DMS53 treated with DMSO at 0.1 percent for 48 hours (cell line): ENCODE measurements around the gene LRRC58.

ENCODE experiments used
- DNase-seq: peaks from one replicate; lab custom pipeline; 2025; ENCODE audit not compliant: unreplicated experiment; lab: John Stamatoyannopoulos, UW

LRRC58 gene

DNA sequence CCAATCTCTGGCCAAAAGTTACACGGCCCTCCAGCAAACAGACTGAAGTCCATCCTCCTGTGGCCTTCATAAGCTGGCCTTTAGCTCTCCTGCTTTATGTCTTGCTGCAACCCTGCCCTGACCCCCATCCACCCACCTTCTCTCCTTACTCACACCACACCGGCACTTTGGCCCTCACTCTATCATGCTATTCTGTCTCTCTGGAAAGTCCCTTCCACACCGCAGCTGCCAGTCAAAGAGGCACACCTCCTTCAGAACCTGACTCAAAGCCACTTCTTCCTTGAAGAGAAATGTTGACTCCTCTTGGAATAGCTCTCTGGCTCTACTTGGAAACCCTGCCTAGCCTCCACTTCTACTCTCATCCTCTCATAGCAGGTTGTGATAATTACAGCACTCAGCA is 68.6 kb downstream of the LRRC58 start:
- no peak for DNase-seq

DNA sequence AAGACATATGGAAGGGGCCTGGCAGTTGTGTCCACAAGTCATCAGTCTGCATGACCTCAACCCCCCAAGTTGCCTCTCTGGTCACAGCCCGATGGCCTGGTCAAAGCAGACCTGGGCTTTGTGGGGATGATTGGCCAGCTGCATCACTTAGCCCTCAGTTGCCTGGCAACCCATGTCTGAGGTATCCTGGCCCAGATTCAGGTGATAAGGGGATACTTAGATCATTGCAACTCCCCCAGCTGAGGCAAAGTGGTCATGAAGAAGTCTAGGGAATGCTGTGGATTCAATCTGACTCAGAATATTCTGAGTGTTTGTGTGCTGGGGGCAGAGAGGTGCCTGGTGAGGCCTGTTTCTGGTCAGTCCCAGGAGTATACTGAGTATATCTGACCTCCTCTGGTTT is 69.1 kb downstream of the LRRC58 start:
- no peak for DNase-seq

DNA sequence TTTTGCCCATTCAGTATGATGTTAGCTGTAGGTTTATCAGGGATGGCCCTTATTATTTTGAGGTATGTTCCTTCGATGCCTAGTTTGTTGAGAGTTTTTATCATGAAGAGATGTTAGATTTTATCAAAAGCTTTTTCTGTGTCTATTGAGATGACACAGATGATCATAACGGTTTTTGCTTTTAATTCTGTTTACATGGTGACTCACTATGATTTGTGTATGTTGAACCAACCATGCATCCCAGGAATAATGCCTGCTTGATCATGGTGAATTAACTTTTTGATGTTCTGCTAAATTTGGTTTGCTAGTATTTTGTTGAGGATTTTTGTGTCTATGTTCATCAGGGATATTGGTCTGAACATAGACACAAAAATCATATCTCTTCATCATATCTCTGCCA is 72.4 kb downstream of the LRRC58 start:
- no peak for DNase-seq

DNA sequence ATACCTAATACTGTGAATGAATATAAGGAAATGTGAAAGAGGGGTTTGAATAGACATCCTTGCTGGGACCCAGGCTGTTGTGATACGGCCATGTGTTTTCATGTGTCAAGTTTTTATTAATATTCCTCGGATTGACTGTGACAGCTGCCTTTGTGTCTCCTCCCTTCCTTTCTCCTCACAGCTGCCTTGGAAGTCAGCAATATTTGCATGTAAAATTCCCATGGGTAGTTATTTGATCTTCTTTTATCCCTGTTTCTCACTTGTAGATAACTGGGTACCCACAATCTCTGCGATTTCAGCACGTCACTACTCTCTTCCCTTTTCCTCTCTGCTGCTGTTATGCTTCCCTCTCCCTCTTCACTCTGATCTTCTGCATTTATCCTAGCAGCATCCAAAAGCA is 73.5 kb downstream of the LRRC58 start:
- no peak for DNase-seq

DNA sequence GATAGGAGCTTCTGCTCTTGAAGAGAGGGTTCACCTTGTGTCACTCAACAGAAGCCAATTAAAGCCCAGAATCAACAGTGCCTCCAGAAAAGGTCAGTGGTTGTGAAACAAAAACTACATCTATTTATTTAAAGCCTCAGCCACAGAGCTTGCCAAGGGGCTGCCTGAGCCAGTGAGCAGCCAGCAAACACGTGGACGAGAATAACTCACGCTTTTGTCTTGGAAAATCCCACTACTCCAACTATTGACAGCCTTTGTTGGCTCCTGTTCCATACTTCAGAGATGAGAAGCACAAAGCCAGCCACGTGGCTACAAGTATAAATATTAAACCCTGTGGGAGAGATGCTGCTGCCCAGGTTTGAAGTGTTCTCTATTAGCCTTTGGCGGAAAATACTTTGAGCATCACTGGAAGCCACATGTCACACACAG is 74.4 kb downstream of the LRRC58 start:
- DNase-seq: no peak
